HEK293 (cell line): Measurements from ENCODE around the gene GPR146.

ENCODE experiments used
- CTCF ChIA-PET: fragments of 350-600 bp; formaldehyde crosslinking; extraction: SDS; loops from one replicate; lab custom pipeline; 2021; ENCODE audit warnings: antibody characterized with exemption; lab: Yijun Ruan, JAX
- POLR2A ChIA-PET: fragments of 300-600 bp; formaldehyde crosslinking; extraction: SDS; loops from one replicate; lab custom pipeline; 2020; ENCODE audit warnings: antibody characterized with exemption, inconsistent platforms; lab: Yijun Ruan, JAX
- H3K27ac ChIP-seq: fragments of 200-500 bp; sonication (Bioruptor generic); 2 replicates; pipeline ENCODE4 v1.5.1; 2014; ENCODE audit warnings: low read depth, low read length, control low read depth, inconsistent platforms; ENCODE audit errors: extremely low read depth
- H3K36me3 ChIP-seq, 2 experiments: fragments of 200-500 bp in 1 of 2; sonication (Bioruptor generic) in 1 of 2; 1 replicate in 1 of 2; 2 replicates in 1 of 2; pipeline ENCODE4 v1.5.1; 2014 to 2017; ENCODE audit warnings: inconsistent platforms in 2 of 2, low read length in 2 of 2; ENCODE audit not compliant: control insufficient read depth in 2 of 2, insufficient read depth in 1 of 2
- H3K4me1 ChIP-seq: fragments of 200-500 bp; sonication (Bioruptor generic); 2 replicates; pipeline ENCODE4 v1.5.1; 2014; ENCODE audit warnings: mild to moderate bottlenecking, low read length, inconsistent platforms; ENCODE audit not compliant: control insufficient read depth, insufficient read depth
- H3K4me3 ChIP-seq: 2 replicates; pipeline ENCODE4 v1.5.1; 2011; ENCODE audit warnings: low read depth, mild to moderate bottlenecking, control low read depth, low read length, moderate library complexity
- H3K9me3 ChIP-seq: fragments of 200-500 bp; sonication (Bioruptor generic); 2 replicates; pipeline ENCODE4 v1.5.1; 2014; ENCODE audit warnings: low read depth, low read length, inconsistent platforms; ENCODE audit not compliant: control insufficient read depth, insufficient read depth
- BCL11B ChIP-seq: fragments of 450-650 bp; formaldehyde crosslinking; IDR thresholded peaks from 2 replicates; pipeline ENCODE4 v1.5.1; 2016; ENCODE audit warnings: low read depth, missing biosample characterization, missing genetic modification characterization
- GLIS1 ChIP-seq: fragments of 450-650 bp; formaldehyde crosslinking; IDR thresholded peaks from 2 replicates; pipeline ENCODE4 v1.5.1; 2016; ENCODE audit warnings: missing biosample characterization, missing genetic modification characterization
- GLIS2 ChIP-seq: fragments of 450-650 bp; formaldehyde crosslinking; IDR thresholded peaks from 2 replicates; pipeline ENCODE4 v1.5.1; 2016; ENCODE audit warnings: missing biosample characterization, missing genetic modification characterization
- HIC1 ChIP-seq: fragments of 450-650 bp; formaldehyde crosslinking; IDR thresholded peaks from 2 replicates; pipeline ENCODE4 v1.5.1; 2016; ENCODE audit warnings: missing biosample characterization, missing genetic modification characterization
- MZF1 ChIP-seq: fragments of 450-650 bp; formaldehyde crosslinking; IDR thresholded peaks from 2 replicates; pipeline ENCODE4 v1.5.1; 2017; ENCODE audit warnings: missing biosample characterization, missing genetic modification characterization, borderline replicate concordance
- PRDM1 ChIP-seq: fragments of 450-650 bp; formaldehyde crosslinking; IDR thresholded peaks from 2 replicates; pipeline ENCODE4; 2016; ENCODE audit warnings: missing biosample characterization, missing genetic modification characterization
- PRDM10 ChIP-seq: fragments of 450-650 bp; formaldehyde crosslinking; IDR thresholded peaks from 2 replicates; pipeline ENCODE4 v1.5.1; 2016; ENCODE audit warnings: missing biosample characterization, missing genetic modification characterization
- SP2 ChIP-seq: fragments of 450-650 bp; formaldehyde crosslinking; IDR thresholded peaks from 2 replicates; pipeline ENCODE4 v1.5.1; 2016; ENCODE audit warnings: missing biosample characterization, missing genetic modification characterization
- ZBTB26 ChIP-seq: fragments of 450-650 bp; formaldehyde crosslinking; optimal IDR thresholded peaks from 2 replicates; pipeline ENCODE3; 2016; ENCODE audit warnings: missing biosample characterization, mild to moderate bottlenecking, missing genetic modification characterization
- ZBTB48 ChIP-seq: fragments of 450-650 bp; formaldehyde crosslinking; IDR thresholded peaks from 2 replicates; pipeline ENCODE4 v1.5.1; 2016; ENCODE audit warnings: missing biosample characterization, missing genetic modification characterization
- ZFP3 ChIP-seq: fragments of 450-650 bp; formaldehyde crosslinking; IDR thresholded peaks from 2 replicates; pipeline ENCODE4 v1.5.1; 2016; ENCODE audit warnings: low read depth, missing biosample characterization, missing genetic modification characterization
- ZNF121 ChIP-seq: fragments of 450-650 bp; formaldehyde crosslinking; IDR thresholded peaks from 2 replicates; pipeline ENCODE4 v1.5.1; 2016; ENCODE audit warnings: missing biosample characterization, missing genetic modification characterization
- ZNF146 ChIP-seq: fragments of 450-650 bp; formaldehyde crosslinking; IDR thresholded peaks from 2 replicates; pipeline ENCODE4 v1.5.1; 2016; ENCODE audit warnings: missing biosample characterization, missing genetic modification characterization
- ZNF155 ChIP-seq: fragments of 450-650 bp; formaldehyde crosslinking; IDR thresholded peaks from 2 replicates; pipeline ENCODE4 v1.5.1; 2016; ENCODE audit warnings: missing biosample characterization, missing genetic modification characterization
- ZNF175 ChIP-seq: fragments of 450-650 bp; formaldehyde crosslinking; IDR thresholded peaks from 2 replicates; pipeline ENCODE4 v1.5.1; 2016; ENCODE audit warnings: missing biosample characterization, missing genetic modification characterization
- ZNF248 ChIP-seq: fragments of 450-650 bp; formaldehyde crosslinking; IDR thresholded peaks from 2 replicates; pipeline ENCODE4 v1.5.1; 2017; ENCODE audit warnings: missing biosample characterization, missing genetic modification characterization
- ZNF311 ChIP-seq: fragments of 450-650 bp; formaldehyde crosslinking; IDR thresholded peaks from 2 replicates; pipeline ENCODE4 v1.5.1; 2017; ENCODE audit warnings: missing biosample characterization, missing genetic modification characterization, borderline replicate concordance
- ZNF335 ChIP-seq: fragments of 450-650 bp; formaldehyde crosslinking; conservative IDR thresholded peaks from 2 replicates; pipeline ENCODE4 v1.5.1; 2016; ENCODE audit warnings: missing biosample characterization, missing genetic modification characterization
- ZNF341 ChIP-seq: fragments of 450-650 bp; formaldehyde crosslinking; IDR thresholded peaks from 2 replicates; pipeline ENCODE4; 2016; ENCODE audit warnings: low read depth, missing biosample characterization, missing genetic modification characterization
- ZNF354C ChIP-seq: fragments of 450-650 bp; formaldehyde crosslinking; IDR thresholded peaks from 2 replicates; pipeline ENCODE4 v1.5.1; 2016; ENCODE audit warnings: missing biosample characterization, missing genetic modification characterization, low read depth, borderline replicate concordance
- ZNF398 ChIP-seq: fragments of 450-650 bp; formaldehyde crosslinking; IDR thresholded peaks from 2 replicates; pipeline ENCODE4 v1.5.1; 2017; ENCODE audit warnings: missing biosample characterization, missing genetic modification characterization
- ZNF549 ChIP-seq: fragments of 450-650 bp; IDR thresholded peaks from 2 replicates; pipeline ENCODE4 v1.5.1; 2018; ENCODE audit warnings: missing biosample characterization, missing genetic modification characterization, mild to moderate bottlenecking, inconsistent platforms, moderate library complexity
- ZNF600 ChIP-seq: fragments of 450-650 bp; formaldehyde crosslinking; IDR thresholded peaks from 2 replicates; pipeline ENCODE4 v1.5.1; 2016; ENCODE audit warnings: missing biosample characterization, missing genetic modification characterization
- ZNF626 ChIP-seq: fragments of 450-650 bp; sonication (Bioruptor Pico); formaldehyde crosslinking; IDR thresholded peaks from 2 replicates; pipeline ENCODE4 v1.5.1; 2018; ENCODE audit warnings: missing biosample characterization, missing genetic modification characterization, inconsistent platforms
- ZNF707 ChIP-seq: fragments of 450-650 bp; formaldehyde crosslinking; IDR thresholded peaks from 2 replicates; pipeline ENCODE4 v1.5.1; 2016; ENCODE audit warnings: missing biosample characterization, missing genetic modification characterization
- ZNF791 ChIP-seq: fragments of 450-650 bp; formaldehyde crosslinking; IDR thresholded peaks from 2 replicates; pipeline ENCODE4 v1.5.1; 2016; ENCODE audit warnings: missing biosample characterization, missing genetic modification characterization

The GPR146 gene

GRCh38 chr7:1087952-1088920 lies 43.9 kb downstream of the GPR146 start, which contains the start of gene GPER1:
Gene GPER1, plus strand, starts transcription at chr7:1088113. Its CDS starts 3,616 bp downstream, at chr7:1091729.
- ChIA-PET CTCF (interaction anchor here (0.7 to 3.7 kb wide), 8 partner anchors 12 to 451 kb away, joined by 3 to 38 read pairs (median 4); a partner anchor contains a TSS), POLR2A (no interaction called here)
- peaks cover 15% of the 10 kb centered on the region for H3K4me1 ChIP-seq
- peaks cover 0 to 5% of the 10 kb centered on the region in 2 experiments; a peak in 1 of 3 replicates for H3K36me3 ChIP-seq
- H3K27ac ChIP-seq, result no peak within 1 kb of the TSS; the same call in 1 of the 2 replicates
- no peak within 1 kb of the TSS for H3K4me3 ChIP-seq
- no peaks in the 10 kb centered on the region for H3K9me3 ChIP-seq
- TF ChIP-seq ZNF600 (tag by site-specific recombination), result peak; percentile 65
- peak; percentile 59 for TF ChIP-seq ZNF335
- TF ChIP-seq ZNF311 (tag by site-specific recombination), result no peak
- TF ChIP-seq GLIS2 (tag by site-specific recombination), result peak; percentile 48
- no peak for TF ChIP-seq MZF1 (tag by site-specific recombination)
- TF ChIP-seq ZNF626 (tag by site-specific recombination), result no peak
- TF ChIP-seq ZNF398 (tag by site-specific recombination), result peak; percentile 73
- no peak for TF ChIP-seq ZNF549 (tag by site-specific recombination)
- TF ChIP-seq ZNF354C (tag by site-specific recombination), result no peak
- TF ChIP-seq GLIS1 (tag by site-specific recombination), result peak; percentile 35; the same call in 1 of the 2 replicates
- peak; percentile 33; the same call in 1 of the 2 replicates for TF ChIP-seq SP2 (tag by site-specific recombination)
- TF ChIP-seq ZNF707 (tag by site-specific recombination), result no peak
- no peak for TF ChIP-seq ZNF146 (tag by site-specific recombination)
- peak; percentile 32; the same call in 1 of the 2 replicates for TF ChIP-seq ZNF341 (tag by site-specific recombination)
- TF ChIP-seq ZNF175 (tag by site-specific recombination), result no peak
- TF ChIP-seq PRDM10, result peak; percentile 35; the same call in 1 of the 2 replicates

- Histone ChIP-seq H3K9me3 (no peaks in the 10 kb centered on the region), H3K4me3 (no peak overlapping the region), H3K36me3 (peaks cover 0 to 5% of the 10 kb centered on the region in 2 experiments; a peak in 1 of 3 replicates), H3K4me1 (peaks cover 15% of the 10 kb centered on the region), H3K27ac (no peak overlapping the region)
- ChIA-PET POLR2A (no interaction called here), CTCF (interaction anchor here (0.9 kb wide), 1 partner anchor 9 kb away, joined by 4 read pairs; no protein-coding TSS in a partner anchor)
- TF ChIP-seq ZNF155 (no peak), ZNF791 (tag by site-specific recombination) (no peak), ZBTB26 (tag by site-specific recombination) (no peak), ZFP3 (no peak), ZNF121 (tag by site-specific recombination) (no peak), ZNF248 (tag by site-specific recombination) (no peak), PRDM1 (tag by site-specific recombination) (no peak), BCL11B (no peak), HIC1 (tag by site-specific recombination) (no peak), ZBTB48 (no peak)
Observed at GRCh38 chr7:1090236-1090635, 45.9 kb downstream of the GPR146 start.
